Endothelial cell of umbilical vein (primary cell): ENCODE results near the gene SUPT7L.

ENCODE experiments used
- CTCF ChIP-seq, 2 donors: IDR thresholded peaks; 1 replicate in 1 of 2; 2 replicates in 1 of 2; pipeline ENCODE4 v1.5.1; 2011; ENCODE audit warnings: low read length in 2 of 2, mild to moderate bottlenecking in 2 of 2, moderate library complexity in 2 of 2, control low read depth in 1 of 2, inconsistent platforms in 1 of 2, low read depth in 1 of 2; ENCODE audit not compliant: insufficient read depth in 1 of 2; ENCODE audit errors: extremely low read depth in 1 of 2
- EZH2 ChIP-seq: IDR thresholded peaks from 2 replicates; pipeline ENCODE4 v1.6.1; 2012; ENCODE audit warnings: borderline replicate concordance, low read depth, mild to moderate bottlenecking, moderate library complexity, low read length, inconsistent platforms; ENCODE audit not compliant: severe bottlenecking
- GATA2 ChIP-seq: IDR thresholded peaks from 2 replicates; pipeline ENCODE4 v1.7.0; 2011; ENCODE audit warnings: low read depth, mild to moderate bottlenecking, moderate library complexity, mixed read lengths, low read length; ENCODE audit not compliant: insufficient read length, insufficient read depth
- JUN ChIP-seq: IDR thresholded peaks from 2 replicates; pipeline ENCODE4 v1.6.1; 2011; ENCODE audit warnings: borderline replicate concordance, low read depth; ENCODE audit not compliant: insufficient read length, insufficient read depth
- MAX ChIP-seq: IDR thresholded peaks from 2 replicates; pipeline ENCODE4 v1.6.1; 2011; ENCODE audit not compliant: insufficient read depth, insufficient read length
- MYC ChIP-seq: IDR thresholded peaks from one replicate; pipeline ENCODE4 v1.6.1; 2011; ENCODE audit warnings: mild to moderate bottlenecking, low read depth, low read length
- POLR2A ChIP-seq: IDR thresholded peaks from 2 replicates; pipeline ENCODE4 v1.6.1; 2012; ENCODE audit warnings: low read depth, mild to moderate bottlenecking, control low read depth, low read length

GRCh38 chr2:27640722-27641245 is 22.6 kb downstream of the SUPT7L start:
- TF ChIP-seq CTCF (IDR thresholded peaks at IDR 0.05; ENCODE audit: extremely low read depth in 1 of 2, insufficient read depth in 1 of 2, low read depth in 1 of 2, low read length in 2 of 2) (no peak), JUN (no peak), MAX (no peak), POLR2A (no peak), GATA2 (no peak), MYC (no peak), EZH2 (no peak)
